Keratinocyte (primary cell): Measurements from ENCODE around the gene CCRL2. TPM values are rescaled to one million over a fixed set of nuclear protein-coding genes. Genes with fewer than 3 reads are reported as not detected.

ENCODE experiments used
- DNase-seq: peaks from one replicate; pipeline ENCODE4 v3.0.0-alpha.2; 2011; ENCODE audit warnings: low read depth, missing footprints, low spot score
- FAIRE-seq: peaks from 2 replicates; lab custom pipeline; 2011; peaks lifted over from hg19 to GRCh38; lab: Jason Lieb, UNC
- H2AFZ ChIP-seq: 2 replicates; pipeline ENCODE4 v1.6.0; 2012; ENCODE audit warnings: low read length, control low read depth, inconsistent platforms; ENCODE audit not compliant: control insufficient read depth
- H3K27ac ChIP-seq: 2 replicates; pipeline ENCODE4 v1.5.1; 2011; ENCODE audit warnings: low read length; ENCODE audit not compliant: control insufficient read depth, insufficient read depth
- H3K27me3 ChIP-seq: 3 replicates; pipeline ENCODE4 v1.6.0; 2011; ENCODE audit warnings: low read length; ENCODE audit not compliant: control insufficient read depth, insufficient read depth; ENCODE audit errors: extremely low read depth
- H3K36me3 ChIP-seq, 2 experiments: 2 replicates in 1 of 2; 3 replicates in 1 of 2; pipeline ENCODE4 v1.5.1; 2011; ENCODE audit warnings: low read length in 2 of 2, mild to moderate bottlenecking in 1 of 2; ENCODE audit not compliant: control insufficient read depth in 2 of 2, insufficient read depth in 2 of 2; ENCODE audit errors: extremely low read depth in 1 of 2
- H3K4me1 ChIP-seq: 3 replicates; pipeline ENCODE4 v1.5.1; 2011; ENCODE audit warnings: low read length; ENCODE audit not compliant: control insufficient read depth, insufficient read depth; ENCODE audit errors: extremely low read depth
- H3K4me2 ChIP-seq: 3 replicates; pipeline ENCODE4 v1.6.0; 2011; ENCODE audit warnings: low read depth, low read length; ENCODE audit not compliant: control insufficient read depth, insufficient read depth; ENCODE audit errors: extremely low read depth
- H3K4me3 ChIP-seq, 3 experiments: fragments of 200-600 bp in 1 of 3; sonication (generic) in 1 of 3; 2 replicates in 2 of 3; 3 replicates in 1 of 3; pipeline ENCODE4 v1.5.1; 2011 to 2016; ENCODE audit warnings: low read length in 3 of 3, mild to moderate bottlenecking in 3 of 3, control low read depth in 2 of 3, inconsistent platforms in 1 of 3, low read depth in 1 of 3, mixed read lengths in 1 of 3, mixed run types in 1 of 3, moderate library complexity in 1 of 3; ENCODE audit not compliant: control insufficient read depth in 2 of 3, insufficient read depth in 2 of 3; ENCODE audit errors: extremely low read depth in 1 of 3
- H3K79me2 ChIP-seq: 2 replicates; pipeline ENCODE4 v1.6.0; 2012; ENCODE audit warnings: low read length; ENCODE audit not compliant: control insufficient read depth, insufficient read depth
- H3K9ac ChIP-seq: 3 replicates; pipeline ENCODE4 v1.6.0; 2011; ENCODE audit warnings: low read length; ENCODE audit not compliant: control insufficient read depth, insufficient read depth; ENCODE audit errors: extremely low read depth
- H3K9me1 ChIP-seq: 3 replicates; pipeline ENCODE4 v1.6.0; 2011; ENCODE audit warnings: low read length; ENCODE audit not compliant: control insufficient read depth, insufficient read depth; ENCODE audit errors: extremely low read depth
- H3K9me3 ChIP-seq: 2 replicates; pipeline ENCODE4 v1.5.1; 2012; ENCODE audit warnings: low read depth, low read length; ENCODE audit not compliant: control insufficient read depth
- H4K20me1 ChIP-seq: 3 replicates; pipeline ENCODE4 v1.6.0; 2011; ENCODE audit warnings: low read length; ENCODE audit not compliant: control insufficient read depth, insufficient read depth; ENCODE audit errors: extremely low read depth
- EZH2 ChIP-seq: IDR thresholded peaks from one replicate; pipeline ENCODE4 v1.6.1; 2012; ENCODE audit warnings: inconsistent platforms, mild to moderate bottlenecking, low read length, moderate library complexity
- dilution Hi-C: fragments of 300-500 bp; cut with MboI; formaldehyde crosslinking; loops from one replicate; pipeline ENCODE4 v1.7.0; 2020; ENCODE audit warnings: low sequenced_read_pairs; ENCODE audit not compliant: extremely low pct_ligation_motif_present
- polyA plus RNA-seq, 5 experiments: library from polyadenylated mRNA; depleted of rRNA in 3 of 5; stranded (reverse) in 3 of 5; stranded (forward) in 1 of 5; unstranded in 1 of 5; fragments of >200 nt; gene quantifications; 1 replicate in 1 of 5; 2 replicates in 3 of 5; 3 replicates in 1 of 5; pipeline versions ENCODE4 v1.2.1 to v1.2.3, GENCODE V29; 2011 to 2012; ENCODE audit warnings: missing spikeins in 2 of 5, low read depth in 1 of 5, low replicate concordance in 1 of 5
- TF ChIP-seq, protein P1 (sequence below), 3 experiments: IDR thresholded peaks in 1 of 3; conservative IDR thresholded peaks in 1 of 3; optimal IDR thresholded peaks in 1 of 3; 2 replicates in 2 of 3; 3 replicates in 1 of 3; pipeline versions ENCODE3 to v1.5.1; 2011; ENCODE audit warnings: low read length in 3 of 3, mild to moderate bottlenecking in 3 of 3, moderate library complexity in 2 of 3, control low read depth in 1 of 3, inconsistent platforms in 1 of 3; ENCODE audit not compliant: insufficient read depth in 2 of 3; ENCODE audit errors: extremely low read depth in 1 of 3

The CCRL2 gene
- polyA plus RNA-seq, 1 donor (not counting 4 experiments of a cell fraction or from before 2014, with no cell fraction given) = not detected

DNA sequence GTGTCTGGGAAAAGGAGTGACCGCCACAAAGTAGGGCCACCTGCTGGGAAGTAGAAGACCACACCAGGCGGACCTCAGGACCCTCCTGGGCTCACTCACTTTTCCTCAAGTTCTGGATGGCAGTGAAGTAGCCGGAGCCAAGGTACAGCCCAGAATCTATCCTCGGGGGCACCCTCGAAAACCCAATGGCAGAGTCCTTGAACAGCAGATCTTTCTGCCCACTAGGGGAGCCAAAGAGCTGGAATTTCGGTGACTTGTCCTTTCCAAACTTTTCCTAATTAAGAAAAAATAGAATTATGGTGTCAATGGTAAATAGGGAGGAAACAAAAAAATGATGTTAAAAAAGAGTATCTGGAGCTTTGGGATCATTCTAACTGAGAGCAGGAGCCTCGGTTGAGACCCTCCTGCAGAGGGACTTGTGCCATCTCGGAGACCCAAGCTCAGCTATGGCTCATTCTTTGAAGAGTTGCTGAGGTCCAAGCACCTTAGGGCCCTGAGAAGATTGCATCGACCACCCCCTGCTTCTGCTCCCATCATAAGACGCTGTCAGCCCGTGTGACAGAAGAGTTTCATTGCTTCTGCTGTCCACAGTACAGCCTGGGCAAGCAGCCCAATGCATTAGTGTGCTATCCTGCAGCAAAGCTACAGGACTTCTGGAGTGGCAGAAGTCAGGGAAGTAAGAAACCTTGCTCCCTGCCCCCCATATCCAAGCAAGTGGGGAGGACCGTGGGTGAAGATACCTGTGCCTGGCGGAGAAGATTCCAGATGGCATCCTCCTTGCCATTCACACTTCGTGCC is 42.9 kb downstream of the CCRL2 start:
- H4K20me1 ChIP-seq = no peaks in the 10 kb centered on the region
- TF ChIP-seq, protein P1, sequence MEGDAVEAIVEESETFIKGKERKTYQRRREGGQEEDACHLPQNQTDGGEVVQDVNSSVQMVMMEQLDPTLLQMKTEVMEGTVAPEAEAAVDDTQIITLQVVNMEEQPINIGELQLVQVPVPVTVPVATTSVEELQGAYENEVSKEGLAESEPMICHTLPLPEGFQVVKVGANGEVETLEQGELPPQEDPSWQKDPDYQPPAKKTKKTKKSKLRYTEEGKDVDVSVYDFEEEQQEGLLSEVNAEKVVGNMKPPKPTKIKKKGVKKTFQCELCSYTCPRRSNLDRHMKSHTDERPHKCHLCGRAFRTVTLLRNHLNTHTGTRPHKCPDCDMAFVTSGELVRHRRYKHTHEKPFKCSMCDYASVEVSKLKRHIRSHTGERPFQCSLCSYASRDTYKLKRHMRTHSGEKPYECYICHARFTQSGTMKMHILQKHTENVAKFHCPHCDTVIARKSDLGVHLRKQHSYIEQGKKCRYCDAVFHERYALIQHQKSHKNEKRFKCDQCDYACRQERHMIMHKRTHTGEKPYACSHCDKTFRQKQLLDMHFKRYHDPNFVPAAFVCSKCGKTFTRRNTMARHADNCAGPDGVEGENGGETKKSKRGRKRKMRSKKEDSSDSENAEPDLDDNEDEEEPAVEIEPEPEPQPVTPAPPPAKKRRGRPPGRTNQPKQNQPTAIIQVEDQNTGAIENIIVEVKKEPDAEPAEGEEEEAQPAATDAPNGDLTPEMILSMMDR (optimal IDR thresholded peaks at IDR 0.05 in 1 of 3, IDR thresholded peaks at IDR 0.05 in 1 of 3, conservative IDR thresholded peaks at IDR 0.05 in 1 of 3; ENCODE audit: extremely low read depth in 1 of 3, insufficient read depth in 2 of 3, low read length in 3 of 3) = peak; percentile 50 to 84 (median 68)
- no peak for TF ChIP-seq EZH2
- no peaks in the 10 kb centered on the region for H3K79me2 ChIP-seq
- dilution Hi-C loops = no loop called here
- H3K4me2 ChIP-seq = no peak overlapping the region
- no peaks in the 10 kb centered on the region for H3K36me3 ChIP-seq
- DNase-seq (no peak), FAIRE-seq (no peak)
- H3K9ac ChIP-seq = no peak overlapping the region
- peaks cover 19% of the 10 kb centered on the region for H3K27me3 ChIP-seq
- no peaks in the 10 kb centered on the region for H3K9me1 ChIP-seq
- H3K27ac ChIP-seq = no peak overlapping the region
- H3K4me3 ChIP-seq = no peak overlapping the region
- no peak overlapping the region for H2AFZ ChIP-seq
- no peaks in the 10 kb centered on the region for H3K9me3 ChIP-seq
- H3K4me1 ChIP-seq = peaks cover 5% of the 10 kb centered on the region

DNA sequence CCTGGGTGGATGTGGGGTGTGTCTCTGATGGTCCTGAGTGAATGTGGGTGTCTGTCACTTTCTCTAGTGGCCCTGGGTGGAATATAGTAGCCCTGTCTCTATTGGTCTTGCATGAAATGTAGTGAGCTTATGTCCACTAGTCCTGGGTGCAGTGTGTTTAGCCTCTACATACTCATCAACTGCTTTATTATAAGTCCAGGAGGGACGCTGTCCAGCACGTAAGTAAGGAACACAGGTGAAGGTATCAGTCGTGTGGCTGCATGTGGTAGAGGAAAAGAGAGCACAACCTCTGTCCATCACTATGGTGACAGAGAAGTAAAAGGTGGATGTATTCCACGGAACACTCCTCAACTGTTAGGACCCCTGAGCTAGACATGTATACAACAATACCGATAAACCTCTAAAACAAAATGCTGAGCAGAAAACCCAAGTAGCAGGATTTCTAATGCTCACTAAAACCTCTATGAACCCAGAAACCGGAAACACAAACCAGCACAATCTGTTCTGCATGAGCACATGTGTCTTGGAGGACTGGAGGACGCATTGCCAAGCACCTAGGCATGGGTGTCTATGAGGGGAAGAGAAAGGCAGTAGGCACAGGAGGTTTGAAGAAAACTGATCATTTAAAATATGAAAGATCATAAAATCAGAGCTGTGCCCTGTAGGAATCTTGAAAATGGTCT is 46.6 kb downstream of the CCRL2 start:
- no peaks in the 10 kb centered on the region for H3K9me1 ChIP-seq
- no peaks in the 10 kb centered on the region for H3K79me2 ChIP-seq
- FAIRE-seq (no peak), DNase-seq (no peak)
- H3K9me3 ChIP-seq = no peaks in the 10 kb centered on the region
- no peak overlapping the region for H3K4me2 ChIP-seq
- TF ChIP-seq EZH2 = no peak
- TF ChIP-seq, protein P1 (optimal IDR thresholded peaks at IDR 0.05 in 1 of 3, IDR thresholded peaks at IDR 0.05 in 1 of 3, conservative IDR thresholded peaks at IDR 0.05 in 1 of 3; ENCODE audit: extremely low read depth in 1 of 3, insufficient read depth in 2 of 3, low read length in 3 of 3) = no peak
- no peak overlapping the region for H2AFZ ChIP-seq
- H3K4me3 ChIP-seq = no peak overlapping the region
- peaks cover 29% of the 10 kb centered on the region for H3K27me3 ChIP-seq
- H3K36me3 ChIP-seq = no peaks in the 10 kb centered on the region
- no peaks in the 10 kb centered on the region for H4K20me1 ChIP-seq
- no peaks in the 10 kb centered on the region for H3K4me1 ChIP-seq
- dilution Hi-C loops = no loop called here
- H3K27ac ChIP-seq = no peak overlapping the region
- no peak overlapping the region for H3K9ac ChIP-seq
